GM13977 (cell line): ENCODE measurements around the gene NSUN2.

Experiments used
- DNase-seq: peaks from one replicate; pipeline ENCODE4 v3.0.0; 2012; ENCODE audit warnings: low spot score
- in situ Hi-C: fragments of 300-500 bp; cut with MboI; formaldehyde crosslinking; loops from one replicate; pipeline ENCODE4 v1.12.0; 2022; ENCODE audit warnings: low sequenced_read_pairs, low pct_unique_long_range_greater_than_20kb, mixed read lengths, inconsistent platforms; ENCODE audit not compliant: unreplicated experiment
- TF ChIP-seq, protein P1 (sequence below): IDR thresholded peaks from 2 replicates; pipeline ENCODE4 v1.5.1; 2012; ENCODE audit warnings: mild to moderate bottlenecking, control low read depth; ENCODE audit not compliant: insufficient read depth; ENCODE audit errors: extremely low read depth, missing control alignments

NSUN2 gene

DNA sequence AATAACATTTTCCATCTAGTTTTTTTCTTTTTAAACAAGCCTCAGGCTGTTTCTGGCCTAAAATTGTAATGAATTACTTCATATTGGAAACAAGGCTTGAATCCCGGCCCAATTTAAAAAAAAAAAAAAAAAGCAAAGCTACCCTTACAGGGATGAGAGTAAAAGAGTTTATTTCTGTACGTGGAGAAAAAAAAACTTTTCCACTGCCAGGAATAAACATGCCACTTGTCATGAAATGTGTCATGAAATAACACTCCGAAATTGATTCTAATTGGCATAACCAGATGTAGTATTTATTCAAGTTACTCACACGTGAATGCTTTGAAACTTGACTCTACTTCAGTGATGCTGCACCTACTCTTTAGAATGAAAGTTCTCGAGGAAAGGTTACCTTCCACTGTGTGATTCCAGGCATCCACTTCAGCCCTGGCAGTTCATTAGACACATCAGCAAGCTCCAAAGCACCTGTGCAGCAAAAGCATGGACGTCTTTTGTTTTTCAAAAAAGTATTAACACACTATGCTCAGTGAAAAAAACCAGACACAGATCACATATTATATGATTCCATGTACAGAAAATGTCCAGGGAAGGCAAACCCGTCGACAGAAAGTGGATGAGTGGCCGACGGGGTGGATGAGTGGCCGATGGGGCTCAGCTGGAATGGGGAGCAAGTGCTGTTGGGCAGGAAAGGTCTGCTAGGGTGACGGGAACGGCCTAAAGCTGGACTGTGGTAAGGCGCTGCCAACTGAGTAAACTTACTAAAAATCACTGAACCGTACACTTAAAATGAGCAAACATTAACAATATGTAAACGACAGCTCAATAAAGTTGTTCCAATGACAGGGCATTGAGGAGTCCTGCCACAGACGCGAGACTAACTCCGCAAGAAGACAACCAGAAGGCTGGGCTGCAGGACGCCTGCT, 21.2 kb downstream of the NSUN2 start:
- TF ChIP-seq, protein P1, sequence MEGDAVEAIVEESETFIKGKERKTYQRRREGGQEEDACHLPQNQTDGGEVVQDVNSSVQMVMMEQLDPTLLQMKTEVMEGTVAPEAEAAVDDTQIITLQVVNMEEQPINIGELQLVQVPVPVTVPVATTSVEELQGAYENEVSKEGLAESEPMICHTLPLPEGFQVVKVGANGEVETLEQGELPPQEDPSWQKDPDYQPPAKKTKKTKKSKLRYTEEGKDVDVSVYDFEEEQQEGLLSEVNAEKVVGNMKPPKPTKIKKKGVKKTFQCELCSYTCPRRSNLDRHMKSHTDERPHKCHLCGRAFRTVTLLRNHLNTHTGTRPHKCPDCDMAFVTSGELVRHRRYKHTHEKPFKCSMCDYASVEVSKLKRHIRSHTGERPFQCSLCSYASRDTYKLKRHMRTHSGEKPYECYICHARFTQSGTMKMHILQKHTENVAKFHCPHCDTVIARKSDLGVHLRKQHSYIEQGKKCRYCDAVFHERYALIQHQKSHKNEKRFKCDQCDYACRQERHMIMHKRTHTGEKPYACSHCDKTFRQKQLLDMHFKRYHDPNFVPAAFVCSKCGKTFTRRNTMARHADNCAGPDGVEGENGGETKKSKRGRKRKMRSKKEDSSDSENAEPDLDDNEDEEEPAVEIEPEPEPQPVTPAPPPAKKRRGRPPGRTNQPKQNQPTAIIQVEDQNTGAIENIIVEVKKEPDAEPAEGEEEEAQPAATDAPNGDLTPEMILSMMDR: no peak
- DNase-seq: no peak
- in situ Hi-C loops: no loop called here

DNA sequence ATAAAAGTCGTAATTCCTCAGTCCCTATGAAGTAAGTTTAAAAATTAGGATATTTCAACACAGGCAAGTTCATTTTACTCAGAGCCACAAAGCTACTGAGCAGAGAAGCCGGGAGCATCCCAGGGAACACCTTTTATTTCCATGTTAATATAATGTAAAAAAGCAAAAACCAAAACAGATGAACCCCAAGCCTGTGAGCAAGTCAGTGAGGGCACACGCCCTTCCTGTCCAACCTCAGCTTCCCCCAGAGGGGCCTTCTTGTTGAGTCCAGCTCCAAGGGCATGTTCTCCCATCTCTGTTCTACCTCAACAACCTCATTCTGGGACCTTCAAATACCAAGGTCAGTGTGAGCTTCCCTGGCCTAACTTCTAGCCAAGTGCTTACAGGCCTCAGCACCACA, 24.8 kb downstream of the NSUN2 start:
- in situ Hi-C loops: no loop called here
- no peak for DNase-seq
- TF ChIP-seq, protein P1: no peak

DNA sequence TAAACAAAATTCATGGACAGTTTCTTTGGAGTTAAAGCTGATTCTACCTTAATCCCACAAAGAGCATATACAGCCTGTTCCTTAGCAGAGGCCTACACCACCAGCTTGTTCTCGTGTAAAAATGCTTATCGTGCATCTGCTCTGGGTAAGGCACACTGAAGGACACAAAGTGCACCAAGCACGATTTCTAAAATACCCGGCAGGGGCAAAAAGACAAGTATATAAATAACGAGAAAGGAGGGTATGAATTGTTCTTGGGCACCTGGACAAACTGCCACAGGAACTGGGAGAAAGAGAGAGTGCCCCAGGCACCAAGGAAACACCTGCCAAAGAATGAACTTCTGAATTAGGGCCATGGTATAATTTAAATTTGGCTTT, 25.3 kb downstream of the NSUN2 start:
- in situ Hi-C loops: no loop called here
- DNase-seq: no peak
- TF ChIP-seq, protein P1: no peak

DNA sequence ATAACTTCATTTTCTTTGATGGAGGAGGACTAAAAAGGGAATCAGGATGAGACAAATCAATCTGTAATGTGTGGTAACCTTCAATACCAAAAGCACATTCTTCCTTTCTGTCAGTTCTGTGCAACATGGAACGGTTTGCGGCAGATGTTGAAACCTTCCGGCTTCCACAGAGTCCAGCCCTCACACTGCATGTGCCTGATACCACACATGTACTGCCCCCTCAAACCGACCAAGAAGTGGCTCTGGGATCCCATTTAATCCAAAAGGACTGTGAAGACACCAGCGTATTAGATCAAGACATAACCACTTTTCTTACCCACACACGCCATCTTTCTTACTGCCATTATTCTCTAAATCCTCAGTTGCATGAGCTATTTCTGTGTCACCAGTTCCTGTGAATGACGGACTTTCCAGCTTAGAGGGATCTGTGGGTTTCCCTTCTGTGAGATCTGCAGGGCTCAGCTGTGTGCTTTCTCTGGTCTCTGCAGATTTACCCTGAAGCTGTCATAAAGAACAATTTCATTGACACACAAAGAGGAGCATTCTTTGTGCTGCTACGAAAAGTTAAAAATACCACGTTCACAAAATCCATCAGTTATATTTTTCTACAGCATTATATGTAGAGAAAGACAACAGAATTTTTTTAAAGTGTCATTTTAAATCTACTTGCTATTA, 25.8 kb downstream of the NSUN2 start:
- TF ChIP-seq, protein P1: no peak
- DNase-seq: no peak
- in situ Hi-C loops: no loop called here

DNA sequence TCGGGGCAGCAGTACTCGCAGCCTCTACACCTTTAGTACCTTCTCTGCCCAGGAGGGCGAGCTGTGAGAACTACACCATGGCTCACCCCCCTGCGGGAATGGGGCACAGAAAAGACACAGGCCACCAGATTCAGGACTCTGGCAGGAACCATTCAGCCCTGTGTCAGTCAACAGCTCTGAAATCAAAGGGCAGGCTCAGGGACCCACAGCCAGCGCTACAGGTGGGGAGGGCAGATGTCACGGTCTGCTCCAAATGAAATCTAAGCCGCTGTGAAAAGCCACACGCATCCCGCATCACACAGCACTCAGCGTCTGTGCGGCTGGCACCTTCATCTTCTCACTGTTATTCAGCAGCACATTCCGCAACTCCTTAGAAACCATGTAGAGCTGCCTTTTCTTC, 27.9 kb downstream of the NSUN2 start:
- DNase-seq: no peak
- in situ Hi-C loops: no loop called here
- TF ChIP-seq, protein P1: no peak

DNA sequence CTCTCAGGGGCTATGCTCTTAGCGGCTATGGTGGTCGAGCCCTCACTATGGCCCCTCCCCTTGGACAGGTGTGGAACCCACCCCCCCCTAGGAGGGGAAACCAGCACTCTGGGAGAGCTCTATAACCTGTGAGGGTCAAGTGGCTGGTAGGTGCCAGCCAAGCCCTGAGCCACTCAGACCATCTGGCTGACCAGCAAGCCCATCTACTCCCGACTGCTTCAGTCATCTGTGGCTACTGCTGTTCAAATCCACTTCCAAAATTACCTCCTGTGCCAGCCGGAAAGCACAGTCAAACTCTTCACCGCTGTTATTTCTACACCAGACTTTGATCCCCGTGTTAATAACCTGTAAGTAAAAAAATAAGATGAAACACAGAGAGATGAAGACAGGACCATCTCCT, 28.5 kb downstream of the NSUN2 start:
- in situ Hi-C loops: no loop called here
- no peak for DNase-seq
- TF ChIP-seq, protein P1: no peak
